Activated T-helper 2 cell treated with anti-CD3 and anti-CD28 coated beads, Interferon-gamma antibody, Interleukin-2, Interleukin-4, amounts not matched to agents 10 μg/mL and 5 μg/mL and 100 μg/mL, durations not matched to agents 14 hours and 24 hours and 36 hours (primary cell): ENCODE data around the gene MTFR1L. TPM values are rescaled to one million over a fixed set of nuclear protein-coding genes. Genes with fewer than 3 reads are reported as not detected.
"Not testable (repeated sequence)": the region's sequence is repeated elsewhere in the genome, so short reads cannot be mapped to it uniquely, and the experiment has no call there.

Experiments used
- DNase-seq: peaks from one replicate; pipeline ENCODE4 v3.0.0; 2021; ENCODE audit warnings: low spot score
- H3K27ac Mint-ChIP-seq: one replicate; pipeline ENCODE4 v1.8.0; 2021; ENCODE audit warnings: mixed read lengths
- H3K27me3 Mint-ChIP-seq: one replicate; pipeline ENCODE4 v1.8.0; 2021; ENCODE audit warnings: low read depth, mixed read lengths
- H3K36me3 Mint-ChIP-seq: one replicate; pipeline ENCODE4 v1.8.0; 2021; ENCODE audit warnings: low read depth, mixed read lengths
- H3K4me1 Mint-ChIP-seq: one replicate; pipeline ENCODE4 v1.8.0; 2021; ENCODE audit warnings: low read depth, mixed read lengths
- H3K4me3 Mint-ChIP-seq: one replicate; pipeline ENCODE4 v1.8.0; 2021; ENCODE audit warnings: low read depth, mild to moderate bottlenecking, moderate library complexity, mixed read lengths
- H3K9me3 Mint-ChIP-seq: one replicate; pipeline ENCODE4 v1.8.0; 2021; ENCODE audit warnings: mixed read lengths
- intact Hi-C: fragments of 100-400 bp; cut with micrococcal nuclease; formaldehyde crosslinking; loops from one replicate; pipeline ENCODE4 v1.15.1; 2023
- total RNA-seq: library from RNA; stranded (reverse); gene quantifications from 2 replicates; pipeline ENCODE4 v1.2.3, GENCODE V29; 2022

Gene MTFR1L
- total RNA-seq, 1 donor from 2014 or later = 30.0 TPM

- H3K27ac Mint-ChIP-seq = no peak overlapping the region
- H3K9me3 Mint-ChIP-seq = no peaks in the 10 kb centered on the region
- H3K4me1 Mint-ChIP-seq = peaks cover 3% of the 10 kb centered on the region
- H3K27me3 Mint-ChIP-seq = no peaks in the 10 kb centered on the region
- DNase-seq = no peak
- intact Hi-C loops = no loop called here
- H3K36me3 Mint-ChIP-seq = peaks cover 61% of the 10 kb centered on the region
- H3K4me3 Mint-ChIP-seq = no peak overlapping the region
Measured at GRCh38 chr1:25828491-25828890, 8.7 kb downstream of the MTFR1L start.

- H3K4me1 Mint-ChIP-seq = peaks cover 3% of the 10 kb centered on the region
- peaks cover 64% of the 10 kb centered on the region for H3K36me3 Mint-ChIP-seq
- intact Hi-C loops = no loop called here
- no peaks in the 10 kb centered on the region for H3K9me3 Mint-ChIP-seq
- no peak overlapping the region for H3K4me3 Mint-ChIP-seq
- no peaks in the 10 kb centered on the region for H3K27me3 Mint-ChIP-seq
- no peak overlapping the region for H3K27ac Mint-ChIP-seq
- DNase-seq = no peak
Measured at GRCh38 chr1:25829046-25829445, 9.3 kb downstream of the MTFR1L start.

- Mint-ChIP-seq H3K4me1 (peaks cover 3% of the 10 kb centered on the region), H3K27ac (no peak overlapping the region), H3K9me3 (no peaks in the 10 kb centered on the region), H3K4me3 (no peak overlapping the region), H3K27me3 (no peaks in the 10 kb centered on the region), H3K36me3 (peaks cover 70% of the 10 kb centered on the region)
- intact Hi-C loops = no loop called here
- DNase-seq = no peak
Measured at GRCh38 chr1:25831569-25832196, 11.9 kb downstream of the MTFR1L start.

GRCh38 chr1:25832336-25833037 lies 12.7 kb downstream of the MTFR1L start:
- Mint-ChIP-seq H3K9me3 (no peaks in the 10 kb centered on the region), H3K27ac (no peak overlapping the region), H3K27me3 (no peaks in the 10 kb centered on the region), H3K4me3 (no peak overlapping the region), H3K36me3 (peaks cover 68% of the 10 kb centered on the region), H3K4me1 (peaks cover 3% of the 10 kb centered on the region)
- intact Hi-C loops = no loop called here
- DNase-seq = no peak

GRCh38 chr1:25833158-25833557 lies 13.4 kb downstream of the MTFR1L start:
- intact Hi-C loops = no loop called here
- Mint-ChIP-seq H3K27me3 (no peaks in the 10 kb centered on the region), H3K4me3 (no peak overlapping the region), H3K4me1 (peaks cover 3% of the 10 kb centered on the region), H3K27ac (no peak overlapping the region), H3K36me3 (peaks cover 66% of the 10 kb centered on the region), H3K9me3 (no peaks in the 10 kb centered on the region)
- DNase-seq = no peak

GRCh38 chr1:25834894-25835293 lies 15.1 kb downstream of the MTFR1L start:
- Mint-ChIP-seq H3K9me3 (no peaks in the 10 kb centered on the region), H3K27me3 (no peaks in the 10 kb centered on the region), H3K27ac (no peak overlapping the region), H3K36me3 (peaks cover 54% of the 10 kb centered on the region), H3K4me1 (peaks cover 3% of the 10 kb centered on the region), H3K4me3 (no peak overlapping the region)
- no peak for DNase-seq
- intact Hi-C loops = no loop called here

GRCh38 chr1:25836695-25837094 lies 16.9 kb downstream of the MTFR1L start:
- Mint-ChIP-seq H3K36me3 (peaks cover 40% of the 10 kb centered on the region), H3K27me3 (no peaks in the 10 kb centered on the region), H3K4me1 (peaks cover 1% of the 10 kb centered on the region), H3K27ac (no peak overlapping the region), H3K4me3 (no peak overlapping the region), H3K9me3 (no peaks in the 10 kb centered on the region)
- intact Hi-C loops = no loop called here
- DNase-seq = no peak

GRCh38 chr1:25837262-25837875 lies 17.6 kb downstream of the MTFR1L start:
- Mint-ChIP-seq H3K4me1 (no peaks in the 10 kb centered on the region), H3K36me3 (peaks cover 36% of the 10 kb centered on the region), H3K27ac (no peak overlapping the region), H3K4me3 (no peak overlapping the region), H3K27me3 (no peaks in the 10 kb centered on the region), H3K9me3 (no peaks in the 10 kb centered on the region)
- DNase-seq = no peak
- intact Hi-C loops = no loop called here

GRCh38 chr1:25839808-25840207 lies 20.1 kb downstream of the MTFR1L start:
- H3K27me3 Mint-ChIP-seq, H3K4me3 Mint-ChIP-seq, H3K27ac Mint-ChIP-seq, H3K4me1 Mint-ChIP-seq, intact Hi-C loops, DNase-seq, H3K9me3 Mint-ChIP-seq: not testable (repeated sequence)
- peaks cover 17% of the 10 kb centered on the region for H3K36me3 Mint-ChIP-seq

- H3K27me3 Mint-ChIP-seq = no peaks in the 10 kb centered on the region
- H3K36me3 Mint-ChIP-seq = peaks cover 6% of the 10 kb centered on the region
- no peak for DNase-seq
- intact Hi-C loops = no loop called here
- H3K9me3 Mint-ChIP-seq = no peaks in the 10 kb centered on the region
- no peaks in the 10 kb centered on the region for H3K4me1 Mint-ChIP-seq
- no peak overlapping the region for H3K27ac Mint-ChIP-seq
- no peak overlapping the region for H3K4me3 Mint-ChIP-seq
Measured at GRCh38 chr1:25843483-25843882, 23.7 kb downstream of the MTFR1L start.

- Mint-ChIP-seq H3K36me3 (peaks cover 6% of the 10 kb centered on the region), H3K27ac (no peak overlapping the region), H3K4me3 (no peak overlapping the region), H3K27me3 (no peaks in the 10 kb centered on the region), H3K9me3 (no peaks in the 10 kb centered on the region), H3K4me1 (no peaks in the 10 kb centered on the region)
- no peak for DNase-seq
- intact Hi-C loops = no loop called here
Measured at GRCh38 chr1:25844536-25845337, 25.0 kb downstream of the MTFR1L start.

GRCh38 chr1:25845664-25846063 lies 25.9 kb downstream of the MTFR1L start:
- no peaks in the 10 kb centered on the region for H3K4me1 Mint-ChIP-seq
- no peak overlapping the region for H3K27ac Mint-ChIP-seq
- no peaks in the 10 kb centered on the region for H3K36me3 Mint-ChIP-seq
- H3K9me3 Mint-ChIP-seq = no peaks in the 10 kb centered on the region
- intact Hi-C loops = no loop called here
- no peaks in the 10 kb centered on the region for H3K27me3 Mint-ChIP-seq
- no peak for DNase-seq
- no peak overlapping the region for H3K4me3 Mint-ChIP-seq

GRCh38 chr1:25847929-25848328 lies 28.2 kb downstream of the MTFR1L start:
- Mint-ChIP-seq H3K4me3 (no peak overlapping the region), H3K9me3 (no peaks in the 10 kb centered on the region), H3K4me1 (no peaks in the 10 kb centered on the region), H3K27ac (no peak overlapping the region), H3K36me3 (no peaks in the 10 kb centered on the region), H3K27me3 (no peaks in the 10 kb centered on the region)
- intact Hi-C loops = no loop called here
- DNase-seq = no peak
